Gastrocnemius medialis (tissue), 4 donors: ENCODE measurements around the gene LRMDA. TPM values are rescaled to one million over a fixed set of nuclear protein-coding genes. Genes with fewer than 3 reads are reported as not detected.

Experiments
- ATAC-seq, 2 donors: fragments of 150-250 bp; one replicate each; pipeline ENCODE4 v1.9.1; 2016
- DNase-seq, 2 donors: peaks; one replicate each; pipeline ENCODE4 v3.0.0-alpha.2; 2019
- H3K27ac ChIP-seq, 4 donors: fragments of 200-600 bp; sonication (generic); 1 replicate in 1 of 4; 2 replicates in 3 of 4; pipeline ENCODE4 v1.5.1; 2016 to 2018; ENCODE audit warnings: mild to moderate bottlenecking in 2 of 4, moderate library complexity in 1 of 4
- H3K27me3 ChIP-seq, 3 donors: fragments of 200-600 bp; sonication (generic) in 2 of 3; 1 replicate in 1 of 3; 2 replicates in 2 of 3; pipeline versions ENCODE4 v1.5.1 to v1.6.0; 2016 to 2019; ENCODE audit warnings: mild to moderate bottlenecking in 1 of 3, moderate library complexity in 1 of 3
- H3K36me3 ChIP-seq, 2 donors: fragments of 200-600 bp; sonication (generic) in 1 of 2; one replicate each; pipeline ENCODE4 v1.5.1; 2017 to 2018
- H3K4me1 ChIP-seq, 2 donors: fragments of 200-600 bp; sonication (generic) in 1 of 2; one replicate each; pipeline ENCODE4 v1.5.1; 2016 to 2017; ENCODE audit warnings: mild to moderate bottlenecking in 2 of 2
- H3K4me3 ChIP-seq, 4 donors: fragments of 200-600 bp; sonication (generic) in 3 of 4; 1 replicate in 1 of 4; 2 replicates in 3 of 4; pipeline ENCODE4 v1.5.1; 2016 to 2019; ENCODE audit warnings: mild to moderate bottlenecking in 2 of 4
- H3K9me3 ChIP-seq, 3 donors: fragments of 200-600 bp; sonication (generic) in 2 of 3; 1 replicate in 1 of 3; 2 replicates in 2 of 3; pipeline ENCODE4 v1.5.1; 2016 to 2019
- POLR2A ChIP-seq, 2 donors: fragments of 450-650 bp; IDR thresholded peaks; one replicate each; pipeline ENCODE4 v1.6.1; 2017; ENCODE audit warnings: antibody characterized with exemption in 2 of 2, mild to moderate bottlenecking in 2 of 2, moderate library complexity in 2 of 2
- in situ Hi-C, 4 donors: fragments of 200-750 bp; cut with MboI; loops; one replicate each; pipeline versions ENCODE4 v1.15.0 to v1.8.0; 2017; ENCODE audit warnings: low sequenced_read_pairs in 4 of 4
- intact Hi-C: fragments of 100-400 bp; cut with DNase I; formaldehyde crosslinking; loops from one replicate; pipeline ENCODE4 v1.15.1; 2023; ENCODE audit warnings: low total_unique reads
- total RNA-seq, 4 donors: library from RNA; depleted of rRNA; stranded (reverse); fragments of >200 nt; gene quantifications; one replicate each; pipeline versions ENCODE4 v1.1.0 to v1.2.3, GENCODE V29; 2016
- TF ChIP-seq, protein P1 (sequence below), 5 experiments: fragments of 450-650 bp in 3 of 5; fragments of 200-600 bp in 2 of 5; sonication (generic) in 2 of 5; IDR thresholded peaks in 4 of 5; conservative IDR thresholded peaks in 1 of 5; 1 replicate in 4 of 5; 2 replicates in 1 of 5; pipeline ENCODE4 v1.5.1; 2016 to 2019; ENCODE audit warnings: antibody characterized with exemption in 5 of 5, mild to moderate bottlenecking in 3 of 5, moderate library complexity in 3 of 5

Gene LRMDA
- total RNA-seq, 4 donors from 2014 or later: 0.80 to 4.5 (median 1.4) TPM

DNA sequence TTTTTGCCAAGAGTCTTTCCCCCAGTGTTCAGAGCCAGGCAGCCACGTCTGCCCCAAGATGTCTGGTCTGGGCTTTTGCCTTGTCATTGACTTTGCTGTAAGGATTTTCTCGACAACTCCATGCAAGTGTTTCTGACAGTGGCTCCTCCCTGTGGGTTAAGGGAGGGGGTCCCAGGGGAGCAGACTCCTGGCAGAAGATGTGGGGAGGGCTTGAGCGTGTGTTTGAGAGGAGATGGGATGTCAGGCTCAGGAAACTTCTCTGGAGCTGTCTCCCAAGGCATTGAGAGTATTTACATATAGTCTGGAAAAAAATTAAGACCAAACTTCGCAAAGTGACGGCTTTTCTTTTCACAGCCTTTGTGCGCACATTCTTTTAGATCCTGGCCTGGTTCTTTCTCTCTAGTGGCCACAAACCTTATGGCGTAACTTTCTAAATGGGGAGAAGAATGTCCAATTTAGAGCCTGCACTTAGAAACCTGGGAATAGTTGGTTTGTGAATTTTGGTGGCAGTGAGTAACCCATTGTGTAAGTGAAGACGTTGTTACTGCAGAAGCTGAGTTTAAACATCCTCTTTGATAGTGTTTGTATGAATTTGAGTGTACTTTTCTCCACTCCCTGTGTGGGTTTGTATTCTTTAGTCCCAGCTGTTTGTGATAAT, 201.5 kb downstream of the LRMDA start:
- H3K27me3 ChIP-seq: peaks cover 0 to 4% (median 0%) of the 10 kb centered on the region in 3 donors
- ATAC-seq: no peak
- intact Hi-C loops (no loop called here), in situ Hi-C loops (no loop called here)
- no peaks in the 10 kb centered on the region for H3K36me3 ChIP-seq
- H3K4me3 ChIP-seq: no peak overlapping the region
- TF ChIP-seq POLR2A (IDR thresholded peaks at IDR 0.05): no peak
- TF ChIP-seq, protein P1, sequence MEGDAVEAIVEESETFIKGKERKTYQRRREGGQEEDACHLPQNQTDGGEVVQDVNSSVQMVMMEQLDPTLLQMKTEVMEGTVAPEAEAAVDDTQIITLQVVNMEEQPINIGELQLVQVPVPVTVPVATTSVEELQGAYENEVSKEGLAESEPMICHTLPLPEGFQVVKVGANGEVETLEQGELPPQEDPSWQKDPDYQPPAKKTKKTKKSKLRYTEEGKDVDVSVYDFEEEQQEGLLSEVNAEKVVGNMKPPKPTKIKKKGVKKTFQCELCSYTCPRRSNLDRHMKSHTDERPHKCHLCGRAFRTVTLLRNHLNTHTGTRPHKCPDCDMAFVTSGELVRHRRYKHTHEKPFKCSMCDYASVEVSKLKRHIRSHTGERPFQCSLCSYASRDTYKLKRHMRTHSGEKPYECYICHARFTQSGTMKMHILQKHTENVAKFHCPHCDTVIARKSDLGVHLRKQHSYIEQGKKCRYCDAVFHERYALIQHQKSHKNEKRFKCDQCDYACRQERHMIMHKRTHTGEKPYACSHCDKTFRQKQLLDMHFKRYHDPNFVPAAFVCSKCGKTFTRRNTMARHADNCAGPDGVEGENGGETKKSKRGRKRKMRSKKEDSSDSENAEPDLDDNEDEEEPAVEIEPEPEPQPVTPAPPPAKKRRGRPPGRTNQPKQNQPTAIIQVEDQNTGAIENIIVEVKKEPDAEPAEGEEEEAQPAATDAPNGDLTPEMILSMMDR (IDR thresholded peaks at IDR 0.05 in 4 of 5, conservative IDR thresholded peaks at IDR 0.05 in 1 of 5): no peak
- no peak for DNase-seq
- H3K4me1 ChIP-seq: peaks cover 0 to 3% of the 10 kb centered on the region in 2 donors
- no peaks in the 10 kb centered on the region for H3K9me3 ChIP-seq
- H3K27ac ChIP-seq: no peak overlapping the region

DNA sequence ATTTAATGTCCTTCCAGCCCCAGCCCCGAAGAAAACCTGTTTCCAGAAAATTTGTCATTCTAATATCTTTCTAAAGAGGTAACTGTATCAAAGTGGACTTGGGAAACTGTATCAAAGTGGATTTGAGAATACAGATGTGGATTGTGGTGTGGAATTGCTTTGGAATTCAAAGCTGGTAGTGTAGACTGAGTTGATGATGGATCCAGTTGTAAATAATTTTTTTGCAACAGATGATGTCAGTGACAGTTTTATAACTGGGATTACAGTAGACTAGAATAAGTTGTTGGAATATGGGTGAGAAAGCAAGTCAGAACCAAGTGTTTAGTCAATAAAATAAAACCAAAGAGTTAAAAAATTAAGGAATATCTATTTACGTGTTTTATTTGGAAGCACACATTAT, 202.1 kb downstream of the LRMDA start:
- H3K9me3 ChIP-seq: no peaks in the 10 kb centered on the region
- H3K27ac ChIP-seq: no peak overlapping the region
- H3K4me3 ChIP-seq: no peak overlapping the region
- TF ChIP-seq, protein P1 (IDR thresholded peaks at IDR 0.05 in 4 of 5, conservative IDR thresholded peaks at IDR 0.05 in 1 of 5): no peak
- TF ChIP-seq POLR2A (IDR thresholded peaks at IDR 0.05): no peak
- in situ Hi-C loops (no loop called here), intact Hi-C loops (no loop called here)
- H3K27me3 ChIP-seq: peaks cover 0 to 4% (median 0%) of the 10 kb centered on the region in 3 donors
- DNase-seq (no peak), ATAC-seq (no peak)
- H3K36me3 ChIP-seq: no peaks in the 10 kb centered on the region
- peaks cover 0 to 3% of the 10 kb centered on the region in 2 donors for H3K4me1 ChIP-seq

DNA sequence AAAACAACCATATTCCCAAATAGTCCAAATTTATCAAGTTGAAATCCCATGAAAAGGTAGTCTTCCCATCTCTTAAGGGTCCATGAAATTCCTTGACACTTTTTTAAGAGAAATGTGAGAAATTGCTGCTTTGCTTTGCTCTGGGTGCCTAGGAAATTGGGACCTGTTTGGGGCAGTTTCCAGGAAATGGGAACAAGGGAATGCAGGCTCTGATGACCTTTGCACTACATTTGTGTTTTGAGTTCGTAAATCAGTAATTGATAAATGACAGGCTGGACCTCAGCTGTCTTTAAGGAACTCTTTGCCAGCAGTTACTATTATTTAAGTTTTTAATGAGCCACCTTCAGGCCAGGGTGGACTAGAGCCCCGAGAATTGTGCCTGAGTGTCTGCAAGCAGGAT, 203.5 kb downstream of the LRMDA start:
- ATAC-seq (no peak), DNase-seq (no peak)
- peaks cover 0 to 6% (median 3%) of the 10 kb centered on the region in 3 donors for H3K27me3 ChIP-seq
- H3K4me1 ChIP-seq: peaks cover 0 to 3% of the 10 kb centered on the region in 2 donors
- in situ Hi-C loops (no loop called here), intact Hi-C loops (no loop called here)
- no peaks in the 10 kb centered on the region for H3K36me3 ChIP-seq
- TF ChIP-seq, protein P1 (IDR thresholded peaks at IDR 0.05 in 4 of 5, conservative IDR thresholded peaks at IDR 0.05 in 1 of 5): no peak
- TF ChIP-seq POLR2A (IDR thresholded peaks at IDR 0.05): no peak
- H3K27ac ChIP-seq: no peak overlapping the region
- H3K9me3 ChIP-seq: no peaks in the 10 kb centered on the region
- no peak overlapping the region for H3K4me3 ChIP-seq

DNA sequence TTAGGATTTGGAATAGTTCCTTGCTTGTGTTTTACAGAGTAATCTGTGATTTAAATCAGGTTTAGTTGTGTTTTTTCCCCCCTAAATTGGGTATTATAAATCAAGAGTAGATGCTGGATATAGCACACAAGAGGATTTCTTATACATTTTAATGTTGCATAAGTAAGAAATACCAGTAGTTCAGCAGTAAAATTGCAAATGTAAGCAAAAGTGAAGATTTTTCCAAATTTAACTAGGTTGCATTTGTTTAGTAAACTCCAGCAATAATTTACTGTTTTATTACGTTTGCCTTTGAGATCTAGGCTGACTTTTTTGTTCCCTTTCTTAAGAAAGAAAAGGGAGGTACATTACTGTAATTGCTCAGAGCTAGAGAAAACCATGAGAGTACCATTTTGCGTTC, 207.3 kb downstream of the LRMDA start:
- intact Hi-C loops (no loop called here), in situ Hi-C loops (no loop called here)
- H3K4me3 ChIP-seq: no peak overlapping the region
- DNase-seq (no peak), ATAC-seq (no peak)
- no peaks in the 10 kb centered on the region for H3K9me3 ChIP-seq
- no peaks in the 10 kb centered on the region for H3K4me1 ChIP-seq
- H3K36me3 ChIP-seq: no peaks in the 10 kb centered on the region
- TF ChIP-seq, protein P1 (IDR thresholded peaks at IDR 0.05 in 4 of 5, conservative IDR thresholded peaks at IDR 0.05 in 1 of 5): no peak
- no peak for TF ChIP-seq POLR2A (IDR thresholded peaks at IDR 0.05)
- H3K27me3 ChIP-seq: peaks cover 0 to 11% (median 6%) of the 10 kb centered on the region in 3 donors
- no peak overlapping the region for H3K27ac ChIP-seq

DNA sequence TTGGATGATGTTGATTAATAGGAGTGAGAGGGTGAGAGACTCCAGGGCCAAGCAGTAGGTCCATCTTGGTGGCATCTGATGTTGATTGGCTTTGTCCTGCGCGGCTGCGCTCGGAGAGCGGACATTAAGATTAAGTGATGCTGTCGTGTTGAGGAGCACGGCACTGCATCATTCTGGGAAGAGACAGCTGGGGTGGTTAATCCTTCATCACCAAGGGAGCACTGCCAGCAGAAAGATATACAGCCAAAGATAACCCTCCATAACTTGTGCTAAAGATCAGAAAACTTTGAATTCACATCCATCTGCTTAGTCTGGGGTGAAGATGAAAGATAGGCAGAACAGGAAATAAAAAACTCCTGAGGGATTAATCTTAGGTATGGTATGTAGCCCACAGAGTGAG, 208.3 kb downstream of the LRMDA start:
- DNase-seq (no peak), ATAC-seq (no peak)
- Histone ChIP-seq H3K4me1 (no peaks in the 10 kb centered on the region), H3K9me3 (no peaks in the 10 kb centered on the region), H3K27me3 (peaks cover 0 to 11% (median 2%) of the 10 kb centered on the region in 3 donors), H3K4me3 (no peak overlapping the region), H3K36me3 (no peaks in the 10 kb centered on the region), H3K27ac (no peak overlapping the region)
- TF ChIP-seq, protein P1 (IDR thresholded peaks at IDR 0.05 in 4 of 5, conservative IDR thresholded peaks at IDR 0.05 in 1 of 5): no peak
- TF ChIP-seq POLR2A (IDR thresholded peaks at IDR 0.05): no peak
- in situ Hi-C loops: no loop called here
- intact Hi-C loops: no loop called here
